Kidney tubule cell (primary cell): ENCODE measurements around the gene ISG20.

Experiments used
- DNase-seq: peaks from one replicate; pipeline ENCODE4 v3.0.0-alpha.2; 2018; ENCODE audit warnings: low spot score

Gene ISG20

DNA sequence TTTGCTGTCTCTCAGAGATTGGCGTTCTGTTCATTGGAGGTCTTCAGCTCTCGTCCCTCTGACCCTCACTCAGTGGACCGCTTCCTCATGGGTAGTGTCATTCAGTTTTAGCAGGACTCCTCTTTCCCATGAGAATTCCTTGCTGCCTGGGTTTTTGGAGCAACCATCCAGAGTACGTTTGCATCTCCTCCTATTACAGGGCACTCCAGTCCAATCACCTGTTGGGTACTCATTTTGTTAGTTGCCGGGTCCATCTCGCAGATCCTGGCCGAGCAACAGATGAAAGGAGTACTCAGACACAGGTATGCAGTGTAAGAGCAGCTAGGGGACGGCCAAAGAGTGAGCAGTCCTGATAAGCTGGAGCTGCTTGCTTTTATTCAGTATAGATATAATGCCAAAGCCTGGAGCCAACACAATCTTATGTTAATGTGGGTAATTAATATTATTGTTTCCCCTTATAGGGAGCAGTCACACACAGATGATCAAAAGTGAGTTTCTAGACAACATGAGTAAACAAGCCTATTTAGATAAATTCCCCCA, 49.6 kb downstream of the ISG20 start:
- DNase-seq = no peak

DNA sequence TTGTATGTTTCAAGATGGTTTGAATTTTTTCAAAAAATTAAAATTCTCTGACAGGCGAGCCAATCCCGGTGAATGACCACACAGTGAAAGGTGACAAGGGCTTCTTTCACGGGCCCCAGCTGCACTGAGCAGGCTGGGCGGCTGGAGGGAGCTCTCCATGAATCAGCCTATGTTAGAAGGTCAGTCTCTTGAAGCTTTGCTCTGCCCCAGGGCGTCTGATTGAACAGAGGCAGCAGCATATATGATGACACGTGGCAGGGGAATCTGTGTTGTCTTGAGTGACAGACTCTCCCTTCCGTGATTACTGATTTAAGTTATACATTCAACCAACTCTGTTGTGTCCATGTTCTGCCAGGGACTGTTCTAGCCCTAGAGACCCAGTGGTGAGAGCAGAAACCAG, 51.5 kb downstream of the ISG20 start:
- DNase-seq = peak; percentile 10

DNA sequence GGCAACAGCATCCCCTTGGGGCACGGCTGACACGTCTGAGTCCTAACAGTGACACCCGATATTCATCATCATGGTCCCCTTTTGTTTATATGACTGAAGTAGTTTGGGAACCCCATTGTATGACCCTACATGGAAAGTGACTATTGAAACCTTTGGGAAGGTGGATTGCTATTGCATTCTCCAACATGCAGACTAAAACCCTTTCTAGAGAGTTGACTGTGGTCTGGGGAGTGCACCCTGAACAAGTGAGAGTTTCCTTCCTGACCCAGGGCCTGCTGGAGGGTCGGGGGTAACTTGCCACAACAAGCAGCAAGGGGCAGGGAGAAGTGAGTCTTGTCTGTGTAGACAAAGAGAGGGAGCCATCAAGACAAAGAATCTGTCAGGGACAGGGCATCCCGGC, 54.4 kb downstream of the ISG20 start:
- no peak for DNase-seq

DNA sequence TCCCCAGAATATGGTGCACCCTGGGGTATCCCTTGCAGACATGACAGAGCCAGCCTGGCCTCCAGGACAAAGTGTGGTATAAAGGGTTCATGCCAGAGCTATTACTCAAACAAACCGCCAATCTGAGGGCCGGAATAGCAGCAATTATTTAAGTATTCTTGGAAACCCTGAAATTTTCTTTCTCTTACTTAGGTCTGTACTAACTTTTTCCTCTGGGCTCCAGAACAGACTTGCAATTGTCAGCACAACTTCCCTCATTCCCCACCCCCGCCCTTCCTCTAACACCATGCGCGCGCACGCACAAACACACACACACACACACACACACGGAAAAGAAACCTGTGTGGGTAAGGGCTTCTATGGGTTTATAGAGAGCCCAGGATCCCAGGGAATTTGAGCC, 56.3 kb downstream of the ISG20 start:
- no peak for DNase-seq

DNA sequence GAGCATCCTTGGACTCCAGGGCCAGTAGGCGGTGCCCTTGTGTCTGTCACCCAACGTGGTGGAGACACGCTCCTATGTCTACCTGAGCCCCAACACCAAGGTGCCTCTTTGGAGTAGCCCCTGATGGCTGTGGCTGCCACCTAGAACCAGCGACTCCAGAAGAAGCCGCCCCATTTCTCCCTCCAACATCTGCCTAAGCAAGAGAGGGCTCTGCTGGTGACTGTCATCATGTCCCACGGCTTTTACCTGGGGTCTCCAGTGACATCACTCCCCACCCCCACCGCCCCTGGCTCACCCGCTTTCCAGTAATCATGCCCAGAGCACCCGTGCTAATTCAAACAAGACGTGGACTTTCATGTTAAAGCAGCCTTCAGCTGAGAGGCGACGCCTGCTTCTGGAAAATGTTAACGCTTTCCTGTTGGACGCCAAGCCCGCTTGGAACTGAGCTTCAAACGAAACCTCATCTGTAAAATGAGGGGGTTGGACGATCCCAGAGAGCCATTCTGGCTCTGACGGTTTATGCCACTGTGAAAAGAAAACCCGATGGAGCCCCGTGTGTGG, 57.0 kb downstream of the ISG20 start:
- DNase-seq = no peak

DNA sequence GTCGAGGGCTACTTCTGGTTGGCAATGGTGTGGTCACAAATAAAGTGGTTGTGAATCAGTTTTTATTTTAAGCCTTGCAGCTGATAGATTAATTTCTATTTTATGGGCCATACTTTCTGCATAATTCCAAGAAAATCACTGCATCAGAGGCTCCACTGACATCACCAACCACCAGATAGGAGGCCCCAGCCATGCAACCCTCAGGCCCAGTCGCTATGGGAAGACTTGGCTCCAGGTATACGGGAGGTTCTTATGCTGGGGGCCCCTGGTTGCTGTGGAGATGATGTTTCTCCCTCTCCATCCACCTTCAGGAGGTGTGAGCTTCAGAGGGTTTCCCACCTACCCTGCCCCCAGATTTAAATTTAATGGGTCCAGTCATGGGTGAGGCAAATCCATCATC, 57.4 kb downstream of the ISG20 start:
- no peak for DNase-seq

DNA sequence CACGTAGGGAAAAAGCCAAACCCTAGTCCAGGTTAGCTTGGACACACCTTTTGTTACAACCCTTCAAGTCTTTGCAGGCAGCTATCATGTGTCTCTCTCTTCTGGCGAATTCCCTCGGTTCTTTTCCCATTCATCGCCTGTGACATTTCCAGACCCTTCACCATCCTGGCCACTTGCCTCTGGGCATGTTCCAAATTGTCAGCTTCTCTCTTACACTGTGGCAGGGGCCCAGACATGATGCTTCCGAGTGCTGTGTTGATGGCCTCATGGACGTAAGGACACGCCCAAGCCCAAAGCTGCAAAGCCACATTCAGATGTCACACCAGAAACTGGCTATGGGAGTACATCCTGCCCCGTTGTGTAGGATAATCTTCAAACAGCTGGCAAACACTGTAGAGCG, 58.5 kb downstream of the ISG20 start:
- DNase-seq = no peak

DNA sequence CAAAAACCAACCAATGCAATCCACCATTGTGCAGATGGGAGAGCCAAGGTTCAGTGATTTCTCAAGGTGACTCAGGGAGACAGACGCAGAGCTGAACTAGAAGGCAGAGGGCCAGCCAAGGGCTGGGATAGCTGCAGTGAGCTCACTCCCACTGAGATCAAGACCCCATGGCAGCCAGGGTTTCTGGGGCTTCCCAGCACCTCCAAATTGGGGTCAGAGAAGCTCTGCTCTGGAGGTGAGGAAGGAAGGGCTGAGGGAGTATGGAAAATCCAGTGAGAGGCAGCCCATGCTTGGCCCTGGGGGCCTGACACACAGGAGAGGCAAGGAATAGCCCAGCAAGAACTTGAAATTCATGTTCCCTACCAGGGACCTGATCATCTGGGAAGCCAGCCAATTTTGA, 61.0 kb downstream of the ISG20 start:
- DNase-seq = no peak

DNA sequence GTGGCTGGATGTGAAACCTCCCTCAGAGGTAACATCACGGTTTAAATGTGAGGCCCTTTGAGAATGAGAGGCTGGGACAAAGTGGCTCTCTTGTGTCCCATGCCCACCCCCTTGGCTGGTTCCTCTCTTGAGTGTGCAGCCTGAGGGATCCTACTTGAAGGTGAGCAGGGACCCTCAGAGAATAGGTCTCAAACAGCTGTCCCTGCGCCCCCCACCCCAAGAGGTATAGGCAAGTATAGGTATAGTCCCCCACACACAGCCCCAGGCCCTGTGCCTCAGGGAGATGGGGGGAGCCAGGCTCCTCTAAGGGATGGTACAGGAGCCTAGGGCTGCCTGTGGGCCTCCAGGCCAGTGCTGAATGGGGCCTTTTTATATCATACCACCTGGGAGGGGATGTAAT, 61.9 kb downstream of the ISG20 start:
- DNase-seq = no peak

DNA sequence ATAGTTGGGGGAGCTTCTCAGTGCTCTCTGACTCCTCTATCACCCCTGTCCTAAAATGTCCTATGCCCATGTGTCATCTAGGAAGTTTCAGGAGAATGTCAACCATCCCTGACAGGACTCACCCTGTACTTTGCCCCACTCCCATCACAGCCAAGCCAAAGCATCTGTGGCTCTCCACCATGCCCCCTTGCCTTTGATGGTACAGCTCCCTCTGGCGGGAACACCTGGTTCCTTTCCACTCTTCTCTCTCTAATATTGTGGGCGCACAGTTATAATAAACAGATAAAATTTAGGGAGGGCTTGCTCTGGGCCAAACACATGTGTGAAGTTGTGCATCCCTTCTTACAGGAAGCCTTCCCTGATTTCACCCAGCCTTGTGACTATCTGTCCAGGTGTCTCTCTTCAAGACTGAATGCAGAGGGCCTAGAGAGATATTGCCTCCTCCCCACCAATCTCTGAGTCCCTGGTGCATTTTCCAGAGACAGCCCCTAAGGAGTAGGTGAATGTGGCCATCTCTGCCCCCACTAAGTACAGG, 62.8 kb downstream of the ISG20 start:
- DNase-seq = no peak

DNA sequence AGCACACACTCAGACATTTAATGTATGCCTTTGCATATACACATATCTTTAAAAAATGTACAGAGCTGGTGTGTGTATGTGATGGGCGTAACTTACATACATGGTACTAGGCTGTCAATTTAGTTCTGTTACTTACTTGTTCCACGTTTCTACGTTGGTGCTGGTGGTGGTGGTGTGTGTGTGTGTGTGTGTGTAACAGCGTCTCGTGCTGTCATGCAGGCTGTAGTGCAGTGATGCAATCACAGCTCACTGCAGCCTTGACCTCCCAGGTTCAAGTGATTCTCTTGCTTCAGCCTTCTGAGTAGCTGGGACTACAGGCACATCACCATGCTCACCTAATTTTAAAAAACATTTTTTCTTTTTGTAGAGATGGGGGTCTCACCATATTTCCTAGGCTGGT, 64.2 kb downstream of the ISG20 start:
- DNase-seq = no peak

DNA sequence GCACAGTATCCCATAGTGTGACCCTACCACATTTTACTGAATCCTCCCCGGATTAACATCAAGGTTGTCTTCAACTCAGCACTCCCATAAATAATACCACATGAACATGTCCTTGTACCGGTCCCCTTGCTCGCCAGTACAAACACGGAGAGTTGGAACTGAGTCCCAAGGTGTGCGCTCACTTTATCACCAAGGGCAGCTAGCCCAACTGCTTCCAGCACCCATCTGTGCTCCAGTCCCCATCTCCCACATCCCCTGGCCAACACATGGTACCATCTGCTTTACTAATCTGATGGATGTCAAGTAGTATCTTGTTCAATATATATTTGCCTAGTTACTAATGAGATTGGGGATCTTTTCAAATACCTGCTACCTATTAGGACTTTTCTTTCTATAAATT, 64.7 kb downstream of the ISG20 start:
- DNase-seq = no peak

DNA sequence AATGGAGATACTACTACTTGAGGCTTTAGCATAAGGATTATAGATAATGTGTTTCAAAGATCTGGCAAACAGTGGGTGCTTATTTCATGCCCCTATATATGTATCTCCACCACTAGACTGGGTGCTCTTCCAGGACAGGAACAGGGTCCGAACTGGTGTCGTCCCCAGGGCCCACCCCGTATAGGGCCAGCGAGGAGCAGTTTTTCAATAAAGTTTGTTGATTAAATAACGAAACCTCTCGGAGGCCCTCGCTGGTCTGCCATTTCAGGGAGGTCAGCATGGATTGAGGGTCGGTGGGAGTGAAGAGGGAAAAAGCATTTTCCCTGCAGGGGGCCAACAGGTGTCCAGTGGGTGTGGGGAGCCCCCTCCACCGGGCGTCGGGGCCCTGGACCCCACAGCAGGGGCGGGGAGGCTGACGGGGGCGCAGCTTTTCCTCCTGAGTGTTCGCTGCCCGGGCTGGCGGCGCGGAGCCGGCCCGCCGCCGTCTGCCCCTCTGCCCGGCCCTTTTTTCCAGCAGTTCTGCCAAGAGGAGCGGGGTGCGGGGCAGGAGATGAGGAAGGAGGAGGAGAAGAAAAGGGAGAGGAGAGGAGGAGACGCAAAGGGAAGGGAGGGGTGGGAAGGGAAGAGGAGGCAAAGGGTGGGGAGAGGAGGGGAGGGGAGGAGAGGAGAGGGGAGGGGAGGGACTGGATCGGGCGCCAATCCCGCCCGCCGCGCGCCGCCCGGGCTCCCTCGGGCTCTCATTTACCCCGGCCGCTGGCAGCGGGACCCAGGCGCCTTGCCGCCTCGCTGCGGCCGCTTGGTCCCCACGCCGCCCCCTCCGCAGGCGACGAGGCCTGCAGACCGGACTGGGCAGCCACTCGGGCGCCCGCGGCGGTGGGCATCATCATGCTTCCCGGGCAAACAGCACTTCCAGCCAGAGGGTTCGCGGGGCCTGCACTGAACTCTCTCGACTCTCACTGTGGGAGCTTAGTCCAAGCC, 66.3 kb downstream of the ISG20 start:
- DNase-seq = no peak

DNA sequence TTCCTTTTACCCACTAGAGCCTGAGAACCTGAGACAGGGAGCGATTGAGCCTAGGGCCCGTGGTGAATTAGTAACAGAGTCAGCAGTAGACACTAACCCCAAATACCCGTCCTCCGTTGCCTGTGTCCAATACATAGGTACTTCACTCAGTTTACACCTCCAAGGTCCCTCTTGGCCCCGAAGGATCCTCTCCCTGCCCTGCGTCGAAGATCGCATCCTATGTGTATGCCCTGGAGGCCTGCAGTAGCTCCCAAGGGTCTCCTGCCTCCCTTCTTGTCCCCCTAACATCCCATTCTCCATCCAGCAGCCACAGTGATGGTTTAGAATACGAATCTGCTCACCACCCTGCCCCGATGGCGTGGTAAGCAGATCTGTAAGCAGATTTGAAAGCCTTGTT, 67.0 kb downstream of the ISG20 start:
- DNase-seq = no peak
